ENCODE measurements around the gene MKLN1. TPM values are rescaled to one million over a fixed set of nuclear protein-coding genes. Genes with fewer than 3 reads are reported as not detected.

MKLN1 gene
- total and polyA plus RNA-seq, 7 donors = 6.6 to 68.1 (median 48.2) TPM

DNA sequence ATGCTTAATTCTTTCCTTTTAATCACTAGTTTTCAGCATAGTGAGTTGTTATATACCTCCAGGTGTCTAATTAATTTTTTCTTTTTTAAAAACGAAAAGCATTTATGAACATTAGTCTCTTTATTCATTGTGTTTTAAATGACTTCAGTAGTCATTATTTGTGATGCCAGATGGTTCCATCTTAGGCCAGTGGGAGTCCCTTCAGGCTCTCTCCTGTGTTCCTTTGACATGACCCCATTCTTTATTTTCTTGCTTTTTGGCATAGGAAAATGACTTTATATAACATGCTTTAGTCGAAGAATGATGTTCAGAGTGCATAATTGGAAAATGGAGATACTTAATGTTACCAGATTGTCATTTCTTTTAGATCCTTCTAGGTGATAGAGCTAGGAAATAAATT is 24.4 kb downstream of the MKLN1 start:
- Histone ChIP-seq H3K4me3 (no peak overlapping the region), H3K36me3 (no peaks in the 10 kb centered on the region), H3K27ac (no peak overlapping the region), H3K27me3 (no peaks in the 10 kb centered on the region), H3K9me3 (no peaks in the 10 kb centered on the region), H3K4me1 (peaks cover 0 to 54% (median 30%) of the 10 kb centered on the region in 4 donors)
- TF ChIP-seq POLR2AphosphoS5 (IDR thresholded peaks at IDR 0.05) = no peak
- no peak for TF ChIP-seq EP300 (IDR thresholded peaks at IDR 0.05)
- intact Hi-C loops (cut with DNase I) = no loop called here
- 90 to 98% methylated on average over 2 of the region's 2 CpGs for WGBS, 2 donors
- DNase-seq = no peak

DNA sequence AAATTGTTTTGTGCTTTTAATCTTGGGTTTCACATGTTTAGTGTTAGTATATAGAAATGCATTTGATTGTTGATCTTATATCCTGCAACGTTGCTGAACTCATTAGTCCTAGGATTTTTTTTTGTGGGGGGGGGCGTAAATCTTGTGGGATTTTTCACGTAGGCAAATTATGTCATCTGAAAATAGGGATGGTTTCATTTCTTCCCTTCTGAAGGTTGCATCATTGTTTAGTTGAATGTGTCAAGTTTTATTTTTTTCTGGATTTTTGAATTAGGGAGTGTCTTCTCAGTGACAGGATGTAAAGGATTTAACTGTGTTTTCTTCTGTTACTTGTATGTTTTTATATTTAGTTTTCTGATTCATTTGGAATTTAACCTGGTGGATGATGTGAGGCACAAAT is 26.7 kb downstream of the MKLN1 start:
- H3K4me3 ChIP-seq = no peak overlapping the region
- no peak for DNase-seq
- H3K9me3 ChIP-seq = no peaks in the 10 kb centered on the region
- intact Hi-C loops (cut with DNase I) = no loop called here
- no peaks in the 10 kb centered on the region for H3K36me3 ChIP-seq
- TF ChIP-seq POLR2A (IDR thresholded peaks at IDR 0.05) (no peak), POLR2AphosphoS5 (IDR thresholded peaks at IDR 0.05) (no peak), EP300 (IDR thresholded peaks at IDR 0.05) (no peak)
- TF ChIP-seq, protein P1, sequence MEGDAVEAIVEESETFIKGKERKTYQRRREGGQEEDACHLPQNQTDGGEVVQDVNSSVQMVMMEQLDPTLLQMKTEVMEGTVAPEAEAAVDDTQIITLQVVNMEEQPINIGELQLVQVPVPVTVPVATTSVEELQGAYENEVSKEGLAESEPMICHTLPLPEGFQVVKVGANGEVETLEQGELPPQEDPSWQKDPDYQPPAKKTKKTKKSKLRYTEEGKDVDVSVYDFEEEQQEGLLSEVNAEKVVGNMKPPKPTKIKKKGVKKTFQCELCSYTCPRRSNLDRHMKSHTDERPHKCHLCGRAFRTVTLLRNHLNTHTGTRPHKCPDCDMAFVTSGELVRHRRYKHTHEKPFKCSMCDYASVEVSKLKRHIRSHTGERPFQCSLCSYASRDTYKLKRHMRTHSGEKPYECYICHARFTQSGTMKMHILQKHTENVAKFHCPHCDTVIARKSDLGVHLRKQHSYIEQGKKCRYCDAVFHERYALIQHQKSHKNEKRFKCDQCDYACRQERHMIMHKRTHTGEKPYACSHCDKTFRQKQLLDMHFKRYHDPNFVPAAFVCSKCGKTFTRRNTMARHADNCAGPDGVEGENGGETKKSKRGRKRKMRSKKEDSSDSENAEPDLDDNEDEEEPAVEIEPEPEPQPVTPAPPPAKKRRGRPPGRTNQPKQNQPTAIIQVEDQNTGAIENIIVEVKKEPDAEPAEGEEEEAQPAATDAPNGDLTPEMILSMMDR (IDR thresholded peaks at IDR 0.05) = no peak
- no peak overlapping the region for H3K27ac ChIP-seq
- 60 to 63% methylated on average over 3 of the region's 3 CpGs for WGBS, 2 donors
- H3K27me3 ChIP-seq = no peaks in the 10 kb centered on the region
- H3K4me1 ChIP-seq = peaks cover 0 to 65% (median 36%) of the 10 kb centered on the region in 4 donors

DNA sequence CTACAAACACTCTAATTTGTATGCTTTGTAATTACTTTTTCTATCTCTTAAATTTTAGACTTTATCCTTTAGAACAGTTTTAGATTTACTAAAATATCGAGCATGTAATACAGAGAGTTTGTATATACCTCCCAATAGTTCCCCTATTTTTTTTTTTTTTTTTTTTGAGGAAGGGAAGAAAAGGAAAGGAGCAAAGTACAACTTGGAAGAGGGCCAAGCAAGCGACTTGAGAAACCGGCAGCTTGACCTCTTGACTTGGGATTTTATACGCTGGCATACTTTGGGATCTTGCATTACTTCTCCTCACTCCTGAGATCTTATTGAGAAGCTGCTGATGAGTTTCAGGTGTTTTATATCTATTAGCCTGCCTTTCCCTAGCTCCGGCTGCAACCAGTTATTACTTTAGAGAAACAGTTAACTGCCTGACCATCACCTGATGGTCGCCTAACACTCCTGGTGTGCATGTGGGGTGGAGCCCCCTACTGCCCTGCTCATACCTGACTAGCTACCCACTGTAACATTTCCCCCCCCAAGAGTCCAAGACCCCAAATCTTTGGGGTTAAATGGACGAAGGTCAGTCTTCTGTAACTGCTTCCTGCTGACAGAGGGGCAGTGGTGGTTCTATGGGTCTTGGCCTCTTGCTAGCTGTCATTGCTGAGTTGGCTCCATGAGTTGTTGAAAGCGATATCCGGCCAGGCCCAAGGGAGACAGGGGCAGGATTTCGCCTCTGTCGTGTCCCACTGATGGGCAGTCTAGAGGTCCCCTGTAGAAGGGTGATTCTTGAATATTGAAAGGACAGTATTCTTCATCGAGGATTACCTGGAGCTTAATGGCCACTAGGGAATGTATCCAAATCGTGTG is 28.5 kb downstream of the MKLN1 start:
- Histone ChIP-seq H3K9me3 (no peaks in the 10 kb centered on the region), H3K27me3 (no peaks in the 10 kb centered on the region), H3K4me1 (peaks cover 0 to 80% (median 43%) of the 10 kb centered on the region in 4 donors), H3K27ac (no peak overlapping the region), H3K36me3 (no peaks in the 10 kb centered on the region), H3K4me3 (no peak overlapping the region)
- WGBS, 2 donors = 67 to 82% methylated on average over 13 of the region's 13 CpGs
- intact Hi-C loops (cut with DNase I) = no loop called here
- TF ChIP-seq POLR2A (IDR thresholded peaks at IDR 0.05) (no peak), POLR2AphosphoS5 (IDR thresholded peaks at IDR 0.05) (no peak), EP300 (IDR thresholded peaks at IDR 0.05) (no peak)
- TF ChIP-seq, protein P1 (IDR thresholded peaks at IDR 0.05) = no peak
- no peak for DNase-seq

DNA sequence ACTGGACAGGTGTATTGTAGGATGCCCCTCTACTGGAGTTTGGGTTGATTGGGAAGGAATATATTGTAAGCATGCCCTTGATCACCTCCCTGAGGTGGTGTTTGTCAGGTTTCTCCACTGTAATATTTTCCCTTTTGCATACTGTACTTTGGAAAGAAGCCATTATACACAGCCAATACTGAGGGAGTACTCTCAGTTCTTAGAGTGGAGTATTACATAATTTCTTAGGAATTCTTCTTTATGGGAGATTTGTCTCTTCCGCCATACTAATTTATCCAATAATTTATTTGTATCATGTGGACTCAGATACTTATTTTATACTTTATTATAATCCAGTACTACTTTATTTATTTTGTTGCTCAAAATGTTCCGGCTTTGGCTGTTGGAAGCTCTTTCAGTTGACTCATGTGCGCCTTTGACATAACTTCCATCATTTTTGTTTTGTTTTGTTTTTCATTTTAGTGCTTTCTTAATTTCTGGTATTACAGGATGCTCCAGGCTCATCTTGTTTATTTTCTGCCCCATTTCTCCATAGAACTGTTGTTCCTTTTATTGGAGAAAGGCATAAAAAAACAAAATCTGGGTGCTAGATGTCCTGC is 29.7 kb downstream of the MKLN1 start:
- no peak overlapping the region for H3K4me3 ChIP-seq
- intact Hi-C loops (cut with DNase I) = no loop called here
- TF ChIP-seq, protein P1 (IDR thresholded peaks at IDR 0.05) = no peak
- TF ChIP-seq EP300 (IDR thresholded peaks at IDR 0.05) (no peak), POLR2A (IDR thresholded peaks at IDR 0.05) (no peak), POLR2AphosphoS5 (IDR thresholded peaks at IDR 0.05) (no peak)
- no peak for DNase-seq
- H3K27ac ChIP-seq = no peak overlapping the region
- H3K36me3 ChIP-seq = no peaks in the 10 kb centered on the region
- peaks cover 0 to 86% (median 50%) of the 10 kb centered on the region in 4 donors for H3K4me1 ChIP-seq
- 74 to 92% methylated on average over 3 of the region's 3 CpGs for WGBS, 2 donors
- no peaks in the 10 kb centered on the region for H3K27me3 ChIP-seq
- H3K9me3 ChIP-seq = no peaks in the 10 kb centered on the region

DNA sequence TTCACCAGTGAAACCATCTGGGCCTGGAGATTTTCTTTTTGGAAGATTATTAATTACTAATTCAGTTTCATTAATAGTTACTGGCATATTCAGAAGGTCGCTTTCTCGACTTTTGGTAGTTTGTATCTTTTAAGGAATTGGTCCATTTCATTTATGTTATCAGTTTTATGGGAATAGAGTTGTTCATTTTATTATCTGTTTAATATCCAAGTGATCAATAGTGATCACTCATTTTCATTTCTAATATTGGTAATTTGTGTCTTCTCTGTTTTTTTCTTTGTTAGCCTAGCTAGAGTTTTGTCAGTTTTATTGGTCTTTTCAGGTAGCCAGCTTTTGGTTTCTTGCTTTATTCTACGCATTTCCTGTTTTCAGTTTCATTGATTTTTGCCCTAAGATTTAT is 31.0 kb downstream of the MKLN1 start:
- no peak overlapping the region for H3K27ac ChIP-seq
- H3K36me3 ChIP-seq = no peaks in the 10 kb centered on the region
- H3K27me3 ChIP-seq = no peaks in the 10 kb centered on the region
- intact Hi-C loops (cut with DNase I) = no loop called here
- H3K4me1 ChIP-seq = peaks cover 0 to 86% (median 54%) of the 10 kb centered on the region in 4 donors
- WGBS, 2 donors = 93% methylated on average over 3 of the region's 3 CpGs
- no peak for TF ChIP-seq POLR2AphosphoS5 (IDR thresholded peaks at IDR 0.05)
- no peak overlapping the region for H3K4me3 ChIP-seq
- DNase-seq = no peak
- no peaks in the 10 kb centered on the region for H3K9me3 ChIP-seq
